ENCODE results near the gene CCDC187. TPM values are rescaled to one million over a fixed set of nuclear protein-coding genes. Genes with fewer than 3 reads are reported as not detected.

The CCDC187 gene
- total and polyA plus RNA-seq, 12 donors, result 0.02 to 0.07 (median 0.03) TPM; not detected in 8

- Histone ChIP-seq H3K4me3 (no peak overlapping the region), H3K27ac (no peak overlapping the region), H3K9me3 (no peaks in the 10 kb centered on the region), H3K36me3 (no peaks in the 10 kb centered on the region), H3K27me3 (peaks cover 0 to 7% (median 0%) of the 10 kb centered on the region in 7 donors), H3K4me1 (no peaks in the 10 kb centered on the region)
- 69 to 75% methylated on average over 25 of the region's 25 CpGs for WGBS, 2 donors
- DNase-seq (peak in 1 of 2 donors; percentile 4), ATAC-seq (no peak)
- intact Hi-C loops (cut with DNase I), result no loop called here
- no peak for TF ChIP-seq CTCF (IDR thresholded peaks at IDR 0.05)
Measured at GRCh38 chr9:136297016-136297691, 6.7 kb downstream of the CCDC187 start.

GRCh38 chr9:136296434-136297015, 7.4 kb downstream of the CCDC187 start:
- DNase-seq, result peak in 1 of 2 donors; percentile 8

GRCh38 chr9:136295542-136296433, 8.1 kb downstream of the CCDC187 start:
- Histone ChIP-seq H3K9me3 (no peaks in the 10 kb centered on the region), H3K36me3 (no peaks in the 10 kb centered on the region), H3K4me3 (no peak overlapping the region), H3K27me3 (peaks cover 0 to 8% (median 0%) of the 10 kb centered on the region in 7 donors), H3K27ac (no peak overlapping the region), H3K4me1 (no peaks in the 10 kb centered on the region)
- ATAC-seq (no peak), DNase-seq (peak in 1 of 2 donors; percentile 1)
- WGBS, 2 donors, result 74 to 76% methylated on average over 37 of the region's 37 CpGs
- TF ChIP-seq CTCF (IDR thresholded peaks at IDR 0.05), result no peak
- intact Hi-C loops (cut with DNase I), result no loop called here

More at GRCh38 chr9:136296434-136297015, 7.4 kb downstream of the CCDC187 start:
- Histone ChIP-seq H3K27me3 (peaks cover 0 to 7% (median 0%) of the 10 kb centered on the region in 7 donors), H3K4me1 (no peaks in the 10 kb centered on the region), H3K9me3 (no peaks in the 10 kb centered on the region), H3K4me3 (no peak overlapping the region), H3K27ac (no peak overlapping the region), H3K36me3 (no peaks in the 10 kb centered on the region)
- no peak for ATAC-seq
- no peak for TF ChIP-seq CTCF (IDR thresholded peaks at IDR 0.05)
- WGBS, 2 donors, result 84 to 85% methylated on average over 16 of the region's 16 CpGs
- intact Hi-C loops (cut with DNase I), result no loop called here

- 92 to 93% methylated on average over 16 of the region's 16 CpGs for WGBS, 2 donors
- no peak for TF ChIP-seq CTCF (IDR thresholded peaks at IDR 0.05)
- Histone ChIP-seq H3K4me1 (no peaks in the 10 kb centered on the region), H3K4me3 (no peak overlapping the region), H3K9me3 (no peaks in the 10 kb centered on the region), H3K27ac (no peak overlapping the region), H3K36me3 (no peaks in the 10 kb centered on the region), H3K27me3 (peaks cover 0 to 15% (median 0%) of the 10 kb centered on the region in 7 donors)
- intact Hi-C loops (cut with DNase I), result no loop called here
- DNase-seq, result no peak
- no peak for ATAC-seq
Measured at GRCh38 chr9:136295055-136295454, 8.8 kb downstream of the CCDC187 start.

Data from heart right ventricle (tissue), 16 donors.